IMR-90 (cell line): ENCODE data around the gene OR2T33. TPM values are rescaled to one million over a fixed set of nuclear protein-coding genes. Genes with fewer than 3 reads are reported as not detected.

Experiments
- ATAC-seq: fragments of 200-7000 bp; cut with Tn5 transposase; 2 replicates; pipeline ENCODE4 v1.9.1; 2020; ENCODE audit warnings: low read depth, mild to moderate bottlenecking, moderate library complexity
- BruUV-seq: library from RNA; stranded (reverse); fragments of 400-500 nt; replicated peaks from 2 replicates; lab custom pipeline; 2021; lab: Mats Ljungman, UMichigan
- CTCF ChIA-PET: fragments of 300-600 bp; formaldehyde crosslinking; extraction: SDS; loops from one replicate; lab custom pipeline; 2021; ENCODE audit warnings: antibody characterized with exemption; lab: Yijun Ruan, JAX
- POLR2A ChIA-PET: fragments of 300-600 bp; sonication (Branson Sonifier 250); formaldehyde crosslinking; loops from one replicate; lab custom pipeline; 2022; ENCODE audit warnings: antibody characterized with exemption; ENCODE audit not compliant: unreplicated experiment; lab: Charles Lee
- DNase-seq: peaks from one replicate; pipeline ENCODE4 v3.0.0; 2013
- H2AFZ ChIP-seq: replicated peaks from 2 replicates; pipeline ENCODE3; 2013; ENCODE audit warnings: low read length, mild to moderate bottlenecking; ENCODE audit not compliant: poor library complexity
- H2AK5ac ChIP-seq: 2 replicates; pipeline ENCODE4 v1.6.1; 2013; ENCODE audit warnings: low read depth, low read length, inconsistent platforms
- H2AK9ac ChIP-seq: replicated peaks from 2 replicates; pipeline ENCODE3; 2013; ENCODE audit warnings: mild to moderate bottlenecking, low read depth, low read length, moderate library complexity; ENCODE audit not compliant: poor library complexity
- H2BK120ac ChIP-seq: 2 replicates; pipeline ENCODE4 v1.6.1; 2013; ENCODE audit warnings: low read depth, low read length, inconsistent platforms
- H2BK15ac ChIP-seq: 3 replicates; pipeline ENCODE4 v1.6.1; 2013; ENCODE audit warnings: low read depth, low read length, inconsistent platforms
- H2BK20ac ChIP-seq: 2 replicates; pipeline ENCODE4 v1.6.1; 2013; ENCODE audit warnings: low read depth, mild to moderate bottlenecking, inconsistent platforms, low read length, moderate library complexity
- H2BK5ac ChIP-seq: 2 replicates; pipeline ENCODE4 v1.6.1; 2013; ENCODE audit warnings: mild to moderate bottlenecking, low read depth, low read length, inconsistent platforms; ENCODE audit not compliant: poor library complexity, severe bottlenecking
- H3K14ac ChIP-seq: replicated peaks from 2 replicates; pipeline ENCODE4 v1.6.1; 2013; ENCODE audit warnings: low read depth, low read length, inconsistent platforms
- H3K18ac ChIP-seq: 2 replicates; pipeline ENCODE4 v1.6.1; 2013; ENCODE audit warnings: low read depth, low read length, control low read depth
- H3K23ac ChIP-seq: 2 replicates; pipeline ENCODE4 v1.6.1; 2013; ENCODE audit warnings: low read depth, low read length, inconsistent platforms
- H3K27ac ChIP-seq: 2 replicates; pipeline ENCODE4 v1.5.1; 2013; ENCODE audit warnings: mild to moderate bottlenecking, control low read depth, low read length; ENCODE audit not compliant: insufficient read depth
- H3K27me3 ChIP-seq: 2 replicates; pipeline ENCODE4 v1.6.1; 2013; ENCODE audit warnings: low read length; ENCODE audit not compliant: control insufficient read depth, insufficient read depth
- H3K36me3 ChIP-seq: 2 replicates; pipeline ENCODE4 v1.6.1; 2013; ENCODE audit warnings: low read length, mixed read lengths; ENCODE audit not compliant: control insufficient read depth, insufficient read depth
- H3K4ac ChIP-seq: 2 replicates; pipeline ENCODE4 v1.6.1; 2013; ENCODE audit warnings: low read depth, low read length, inconsistent platforms
- H3K4me1 ChIP-seq: 2 replicates; pipeline ENCODE4 v1.6.1; 2013; ENCODE audit warnings: low read length, mixed read lengths; ENCODE audit not compliant: control insufficient read depth, insufficient read depth
- H3K4me2 ChIP-seq: 2 replicates; pipeline ENCODE4 v1.6.1; 2013; ENCODE audit warnings: low read depth, mild to moderate bottlenecking, control low read depth, low read length, moderate library complexity
- H3K4me3 ChIP-seq: 2 replicates; pipeline ENCODE4 v1.5.1; 2013; ENCODE audit warnings: low read depth, mild to moderate bottlenecking, control low read depth, low read length, moderate library complexity; ENCODE audit not compliant: insufficient read depth
- H3K56ac ChIP-seq: 2 replicates; pipeline ENCODE4 v1.6.1; 2013; ENCODE audit warnings: low read length, inconsistent platforms; ENCODE audit not compliant: insufficient read depth; ENCODE audit errors: extremely low read depth
- H3K79me1 ChIP-seq, 2 experiments: 2 replicates each; pipeline ENCODE4 v1.6.1; 2013; ENCODE audit warnings: low read length in 2 of 2, inconsistent platforms in 1 of 2, low read depth in 1 of 2
- H3K9ac ChIP-seq: 2 replicates; pipeline ENCODE4 v1.6.1; 2013; ENCODE audit warnings: low read depth, low read length, control low read depth
- H3K9me1 ChIP-seq: 2 replicates; pipeline ENCODE4 v1.6.1; 2013; ENCODE audit warnings: low read length, inconsistent platforms; ENCODE audit not compliant: insufficient read depth
- H3K9me3 ChIP-seq: 2 replicates; pipeline ENCODE4 v1.6.1; 2013; ENCODE audit warnings: low read length; ENCODE audit not compliant: control insufficient read depth, insufficient read depth
- H4K20me1 ChIP-seq: 2 replicates; pipeline ENCODE4 v1.6.1; 2013; ENCODE audit warnings: low read length, inconsistent platforms; ENCODE audit not compliant: insufficient read depth
- H4K5ac ChIP-seq: 2 replicates; pipeline ENCODE4 v1.6.1; 2013; ENCODE audit warnings: mild to moderate bottlenecking, low read depth, low read length, control low read depth
- H4K8ac ChIP-seq, 2 experiments: 2 replicates each; pipeline ENCODE4 v1.6.1; 2013; ENCODE audit warnings: low read depth in 2 of 2, low read length in 2 of 2, control low read depth in 1 of 2, inconsistent platforms in 1 of 2
- H4K91ac ChIP-seq: 2 replicates; pipeline ENCODE4 v1.6.1; 2013; ENCODE audit warnings: low read depth, low read length, inconsistent platforms; ENCODE audit not compliant: insufficient read depth
- BHLHE40 ChIP-seq: fragments of 150-350 bp; IDR thresholded peaks from 2 replicates; pipeline ENCODE4 v1.6.1; 2016; ENCODE audit warnings: mild to moderate bottlenecking, low read depth, low read length
- CEBPB ChIP-seq: IDR thresholded peaks from 2 replicates; pipeline ENCODE4 v1.6.1; 2012; ENCODE audit warnings: low read depth, low read length, improper control_type of control experiment
- CHD1 ChIP-seq: IDR thresholded peaks from 2 replicates; pipeline ENCODE4 v1.6.1; 2012; ENCODE audit warnings: low read depth, low read length, improper control_type of control experiment
- FOS ChIP-seq: fragments of 150-350 bp; IDR thresholded peaks from 2 replicates; pipeline ENCODE4 v1.6.1; 2016; ENCODE audit warnings: low read depth, low read length
- MAZ ChIP-seq: IDR thresholded peaks from 2 replicates; pipeline ENCODE4 v1.6.1; 2012; ENCODE audit warnings: low read depth, mild to moderate bottlenecking, low read length, improper control_type of control experiment, moderate library complexity, borderline replicate concordance
- NFE2L2 ChIP-seq: fragments of 150-350 bp; IDR thresholded peaks from 2 replicates; pipeline ENCODE4 v1.6.1; 2016; ENCODE audit warnings: low read depth, mild to moderate bottlenecking, low read length
- POLR2A ChIP-seq: IDR thresholded peaks from 2 replicates; pipeline ENCODE4 v1.6.1; 2012; ENCODE audit warnings: mild to moderate bottlenecking, low read depth, low read length
- RAD21 ChIP-seq: IDR thresholded peaks from 2 replicates; pipeline ENCODE4 v1.6.1; 2012; ENCODE audit warnings: low read length, improper control_type of control experiment
- RCOR1 ChIP-seq: IDR thresholded peaks from 2 replicates; pipeline ENCODE4 v1.6.1; 2012; ENCODE audit warnings: mild to moderate bottlenecking, low read length, improper control_type of control experiment; ENCODE audit not compliant: insufficient replicate concordance
- RFX5 ChIP-seq: IDR thresholded peaks from 2 replicates; pipeline ENCODE4 v1.8.0; 2012; ENCODE audit warnings: low read depth, mild to moderate bottlenecking, low read length, moderate library complexity
- SMC3 ChIP-seq: fragments of 150-350 bp; IDR thresholded peaks from 2 replicates; pipeline ENCODE4 v1.6.1; 2016; ENCODE audit warnings: low read depth, mild to moderate bottlenecking, antibody characterized with exemption, low read length, moderate library complexity
- USF2 ChIP-seq: fragments of 150-350 bp; IDR thresholded peaks from 2 replicates; pipeline ENCODE4 v1.6.1; 2017; ENCODE audit warnings: mild to moderate bottlenecking, antibody characterized with exemption, low read length, low read depth
- WGBS, 2 experiments: methylation state at CpG; one replicate each; pipeline versions ENCODE4 v1.1.5 to v1.1.7; 2013; ENCODE audit warnings: missing lambda C conversion rate in 2 of 2; ENCODE audit not compliant: insufficient read length in 1 of 2; ENCODE audit errors: extremely low coverage in 2 of 2; 5-methylcytosine and 5-hydroxymethylcytosine counted together
- dilution Hi-C: fragments of 300-500 bp; cut with HindIII; formaldehyde crosslinking; loops from one replicate; pipeline ENCODE4 v1.14.3; 2018; ENCODE audit warnings: low sequenced_read_pairs; ENCODE audit not compliant: unreplicated experiment
- in situ Hi-C: fragments of 300-500 bp; cut with MboI; formaldehyde crosslinking; loops from 3 replicates; pipeline ENCODE4 v1.14.3; 2019; ENCODE audit warnings: low sequenced_read_pairs, inconsistent platforms, mixed read lengths
- intact Hi-C: fragments of 100-400 bp; cut with micrococcal nuclease; formaldehyde crosslinking; loops from 2 replicates; pipeline ENCODE4 v1.10.0; 2022
- polyA plus RNA-seq, 3 experiments: library from polyadenylated mRNA; depleted of rRNA; stranded (reverse); fragments of >200 nt; gene quantifications; 2 replicates each; pipeline ENCODE4 v1.2.3, GENCODE V29; 2012; ENCODE audit warnings: low replicate concordance in 1 of 3
- total RNA-seq: library from RNA; depleted of rRNA; stranded (reverse); fragments of >200 nt; gene quantifications from 2 replicates; pipeline ENCODE4 v1.2.3, GENCODE V29; 2012
- TF ChIP-seq, protein P1 (sequence below): fragments of 150-350 bp; IDR thresholded peaks from 2 replicates; pipeline ENCODE4 v1.6.1; 2016; ENCODE audit warnings: low read depth, mild to moderate bottlenecking, low read length, moderate library complexity, borderline replicate concordance
- TF ChIP-seq, protein P2 (sequence below): conservative IDR thresholded peaks from 2 replicates; pipeline ENCODE4 v1.5.1; 2012; ENCODE audit warnings: mild to moderate bottlenecking, low read depth, low read length, improper control_type of control experiment

The OR2T33 gene
- total and polyA plus RNA-seq, 2 of the 4 experiments (the other 2 are of a cell fraction) = not detected

- DNase-seq = no peak
- Histone ChIP-seq H2AK9ac (no peak within 1 kb of the TSS), H3K23ac (no peak within 1 kb of the TSS), H4K20me1 (no peaks in the 10 kb centered on the region), H3K36me3 (no peaks in the 10 kb centered on the region), H4K5ac (no peak within 1 kb of the TSS), H2BK15ac (no peak within 1 kb of the TSS), H2AFZ (no peak within 1 kb of the TSS), H3K4ac (no peak within 1 kb of the TSS), H3K4me3 (no peak within 1 kb of the TSS), H2AK5ac (no peak within 1 kb of the TSS), H3K18ac (no peak within 1 kb of the TSS), H3K56ac (no peak within 1 kb of the TSS), H3K27ac (no peak within 1 kb of the TSS), H2BK120ac (no peak within 1 kb of the TSS), H3K4me2 (no peak within 1 kb of the TSS), H3K27me3 (no peaks in the 10 kb centered on the region), H4K91ac (no peak within 1 kb of the TSS), H3K14ac (no peak within 1 kb of the TSS), H4K8ac (no peak within 1 kb of the TSS), H3K4me1 (no peaks in the 10 kb centered on the region), H3K79me1 (no peaks in the 10 kb centered on the region), H3K9me3 (peaks cover 10% of the 10 kb centered on the region), H2BK20ac (no peak within 1 kb of the TSS), H3K9me1 (no peaks in the 10 kb centered on the region), H3K9ac (no peak within 1 kb of the TSS), H2BK5ac (no peak within 1 kb of the TSS)
- ChIA-PET POLR2A (no interaction called here), CTCF (no interaction called here)
- intact Hi-C loops (no loop called here), dilution Hi-C loops (no loop called here), in situ Hi-C loops (no loop called here)
- BruUV-seq = no TSS peak
- ATAC-seq = no peak
- TF ChIP-seq USF2 (no peak), RFX5 (no peak), MAZ (no peak), RAD21 (no peak), SMC3 (no peak), CHD1 (no peak), RCOR1 (no peak), NFE2L2 (no peak), FOS (no peak), POLR2A (no peak), BHLHE40 (no peak), CEBPB (no peak)
- TF ChIP-seq, protein P1, sequence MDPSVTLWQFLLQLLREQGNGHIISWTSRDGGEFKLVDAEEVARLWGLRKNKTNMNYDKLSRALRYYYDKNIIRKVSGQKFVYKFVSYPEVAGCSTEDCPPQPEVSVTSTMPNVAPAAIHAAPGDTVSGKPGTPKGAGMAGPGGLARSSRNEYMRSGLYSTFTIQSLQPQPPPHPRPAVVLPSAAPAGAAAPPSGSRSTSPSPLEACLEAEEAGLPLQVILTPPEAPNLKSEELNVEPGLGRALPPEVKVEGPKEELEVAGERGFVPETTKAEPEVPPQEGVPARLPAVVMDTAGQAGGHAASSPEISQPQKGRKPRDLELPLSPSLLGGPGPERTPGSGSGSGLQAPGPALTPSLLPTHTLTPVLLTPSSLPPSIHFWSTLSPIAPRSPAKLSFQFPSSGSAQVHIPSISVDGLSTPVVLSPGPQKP = no peak
- TF ChIP-seq, protein P2, sequence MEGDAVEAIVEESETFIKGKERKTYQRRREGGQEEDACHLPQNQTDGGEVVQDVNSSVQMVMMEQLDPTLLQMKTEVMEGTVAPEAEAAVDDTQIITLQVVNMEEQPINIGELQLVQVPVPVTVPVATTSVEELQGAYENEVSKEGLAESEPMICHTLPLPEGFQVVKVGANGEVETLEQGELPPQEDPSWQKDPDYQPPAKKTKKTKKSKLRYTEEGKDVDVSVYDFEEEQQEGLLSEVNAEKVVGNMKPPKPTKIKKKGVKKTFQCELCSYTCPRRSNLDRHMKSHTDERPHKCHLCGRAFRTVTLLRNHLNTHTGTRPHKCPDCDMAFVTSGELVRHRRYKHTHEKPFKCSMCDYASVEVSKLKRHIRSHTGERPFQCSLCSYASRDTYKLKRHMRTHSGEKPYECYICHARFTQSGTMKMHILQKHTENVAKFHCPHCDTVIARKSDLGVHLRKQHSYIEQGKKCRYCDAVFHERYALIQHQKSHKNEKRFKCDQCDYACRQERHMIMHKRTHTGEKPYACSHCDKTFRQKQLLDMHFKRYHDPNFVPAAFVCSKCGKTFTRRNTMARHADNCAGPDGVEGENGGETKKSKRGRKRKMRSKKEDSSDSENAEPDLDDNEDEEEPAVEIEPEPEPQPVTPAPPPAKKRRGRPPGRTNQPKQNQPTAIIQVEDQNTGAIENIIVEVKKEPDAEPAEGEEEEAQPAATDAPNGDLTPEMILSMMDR = no peak
- WGBS, 2 experiments = no CpG with 5 or more reads among the region's 2 CpGs
These were observed 46.7 kb downstream of the OR2T33 start, which contains the start of gene OR2M4 for GRCh38 chr1:248231117-248231516. Gene OR2M4, plus strand, starts transcription at chr1:248231417. Its CDS starts 7,512 bp downstream, at chr1:248238929.
